ENCODE results near the gene MED13L.
A peak's percentile ranks its signal among the peaks of the same experiment; 100 is the strongest.
"Not testable (repeated sequence)": the region's sequence is repeated elsewhere in the genome, so short reads cannot be mapped to it uniquely, and the experiment has no call there.

The MED13L gene

DNA sequence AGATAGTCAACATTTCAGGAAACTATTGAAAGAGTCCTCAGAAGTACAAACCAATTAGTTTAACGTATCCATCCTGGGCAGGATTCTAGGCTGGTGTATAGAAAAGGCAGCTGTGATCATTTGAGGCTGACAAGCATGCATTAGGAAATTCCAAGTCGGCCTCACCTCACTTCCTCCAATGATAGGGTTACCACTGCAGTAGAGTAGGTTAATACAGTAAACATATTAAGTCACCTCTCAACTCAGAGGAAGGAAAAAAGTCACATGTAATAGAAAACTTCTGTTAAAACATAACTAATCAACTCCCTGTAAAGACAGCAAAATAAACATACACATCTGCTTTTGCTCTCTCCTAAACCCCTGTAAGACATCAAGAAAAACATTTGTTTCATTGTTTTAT lies 33.5 kb downstream of the MED13L start:
- POLR2A ChIA-PET: no interaction called here
- CTCF ChIA-PET: no interaction called here
- no peak for DNase-seq (ENCODE audit: extremely low spot score)
- TF ChIP-seq LEF1 (IDR thresholded peaks at IDR 0.05; ENCODE audit: borderline replicate concordance) (no peak), FOXM1 (IDR thresholded peaks at IDR 0.05; ENCODE audit: borderline replicate concordance) (no peak), SP1 (IDR thresholded peaks at IDR 0.05) (no peak), BHLHE40 (IDR thresholded peaks at IDR 0.05; ENCODE audit: borderline replicate concordance) (no peak), NFRKB (IDR thresholded peaks at IDR 0.05) (no peak), PKNOX1 (IDR thresholded peaks at IDR 0.05) (no peak), HDGF (IDR thresholded peaks at IDR 0.05; ENCODE audit: borderline replicate concordance) (no peak), CTBP1 (IDR thresholded peaks at IDR 0.05; ENCODE audit: borderline replicate concordance) (no peak), SUZ12 (IDR thresholded peaks at IDR 0.05) (no peak), ZNF384 (IDR thresholded peaks at IDR 0.05) (no peak), L3MBTL2 (conservative IDR thresholded peaks at IDR 0.05) (no peak), ELF4 (IDR thresholded peaks at IDR 0.05) (no peak), TARDBP (IDR thresholded peaks at IDR 0.05) (no peak), FOXK2 (IDR thresholded peaks at IDR 0.05) (no peak), ARNT (IDR thresholded peaks at IDR 0.05) (no peak), FOXA1 (IDR thresholded peaks at IDR 0.05) (no peak)

DNA sequence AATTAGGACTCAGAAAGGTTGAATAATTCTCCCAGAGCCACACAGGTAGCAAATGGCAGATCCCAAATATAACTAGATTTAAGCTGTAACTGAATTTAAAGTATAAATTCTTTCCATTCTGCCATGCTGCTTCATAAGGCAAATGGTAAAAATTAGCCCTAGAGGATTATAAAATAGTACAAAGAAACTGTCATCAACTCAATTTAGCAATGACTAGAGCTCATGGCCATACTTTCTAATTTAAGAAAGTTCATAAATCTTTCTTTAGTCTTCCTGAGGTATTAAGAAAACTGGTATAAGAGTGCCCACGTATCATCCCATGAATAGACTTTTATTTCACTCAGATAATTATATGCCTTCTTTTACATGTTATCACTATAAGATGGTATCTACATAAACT lies 34.8 kb downstream of the MED13L start:
- no peak for DNase-seq (ENCODE audit: extremely low spot score)
- ChIA-PET CTCF (no interaction called here), POLR2A (no interaction called here)
- TF ChIP-seq CTBP1 (IDR thresholded peaks at IDR 0.05; ENCODE audit: borderline replicate concordance) (no peak), NFRKB (IDR thresholded peaks at IDR 0.05) (no peak), ZNF384 (IDR thresholded peaks at IDR 0.05) (no peak), ARNT (IDR thresholded peaks at IDR 0.05) (no peak), FOXA1 (IDR thresholded peaks at IDR 0.05) (no peak)

DNA sequence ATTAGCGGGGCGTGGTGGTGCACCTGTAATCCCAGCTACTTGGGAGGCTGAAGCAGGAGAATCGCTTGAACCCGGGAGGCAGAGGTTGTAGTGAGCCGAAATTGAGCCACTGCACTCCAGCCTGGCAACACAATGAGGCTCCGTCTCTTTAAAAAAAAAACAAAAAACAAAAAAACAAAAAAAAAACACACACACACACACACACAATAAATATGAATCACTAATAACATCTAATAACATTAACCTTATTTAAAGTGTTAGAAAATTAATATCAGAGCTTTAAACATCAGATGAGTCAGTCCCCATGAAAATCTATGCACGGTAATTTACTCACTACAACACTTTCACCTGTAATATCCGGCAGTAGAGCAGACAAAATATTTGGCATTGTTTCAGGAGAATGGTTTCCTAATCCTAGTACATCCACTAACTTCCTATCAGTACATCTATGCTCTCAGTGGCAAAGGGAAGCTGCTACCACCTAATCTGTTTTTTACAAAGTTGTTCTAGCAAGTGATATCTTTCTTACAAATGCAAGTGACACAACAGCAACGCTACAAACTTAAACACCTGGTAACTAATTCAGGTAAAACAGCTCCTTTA lies 36.2 kb downstream of the MED13L start:
- TF ChIP-seq ARNT (IDR thresholded peaks at IDR 0.05) (no peak), ELF4 (IDR thresholded peaks at IDR 0.05) (no peak), BHLHE40 (IDR thresholded peaks at IDR 0.05; ENCODE audit: borderline replicate concordance) (no peak), ZNF384 (IDR thresholded peaks at IDR 0.05) (no peak), LEF1 (IDR thresholded peaks at IDR 0.05; ENCODE audit: borderline replicate concordance) (no peak), SUZ12 (IDR thresholded peaks at IDR 0.05) (no peak), FOXK2 (IDR thresholded peaks at IDR 0.05) (no peak), SP1 (IDR thresholded peaks at IDR 0.05) (no peak), L3MBTL2 (conservative IDR thresholded peaks at IDR 0.05) (no peak), HDGF (IDR thresholded peaks at IDR 0.05; ENCODE audit: borderline replicate concordance) (no peak), NFRKB (IDR thresholded peaks at IDR 0.05) (no peak)
- DNase-seq (ENCODE audit: extremely low spot score): no peak
- ChIA-PET POLR2A (no interaction called here), CTCF (no interaction called here)

DNA sequence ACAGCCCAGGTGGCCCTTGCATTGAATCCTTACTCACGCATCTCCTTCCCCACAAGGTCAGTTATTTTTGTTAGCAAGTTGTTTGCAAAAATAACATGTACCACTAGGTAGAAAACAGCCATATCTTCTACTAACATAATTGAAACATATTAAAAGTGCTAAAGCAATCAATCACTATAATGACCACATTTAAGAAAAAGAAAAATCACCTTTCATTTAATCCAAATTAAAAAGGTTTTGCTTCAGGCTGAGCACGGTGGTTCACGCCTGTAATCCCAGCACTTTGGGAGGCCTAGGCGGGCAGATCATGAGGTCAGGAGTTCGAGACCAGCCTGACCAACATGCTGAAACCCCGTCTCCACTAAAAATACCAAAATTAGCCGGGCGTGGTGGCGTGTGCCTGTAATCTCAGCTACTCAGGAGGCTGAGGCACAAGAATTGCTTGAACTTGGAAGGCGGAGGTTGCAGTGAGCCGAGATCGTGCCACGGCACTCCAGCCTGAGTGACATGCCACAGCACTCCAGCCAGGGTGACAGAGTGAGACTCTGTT lies 38.8 kb downstream of the MED13L start:
- peak; percentile 88 for TF ChIP-seq PKNOX1 (IDR thresholded peaks at IDR 0.05)
- DNase-seq (ENCODE audit: extremely low spot score); POLR2A ChIA-PET; CTCF ChIA-PET: not testable (repeated sequence)

DNA sequence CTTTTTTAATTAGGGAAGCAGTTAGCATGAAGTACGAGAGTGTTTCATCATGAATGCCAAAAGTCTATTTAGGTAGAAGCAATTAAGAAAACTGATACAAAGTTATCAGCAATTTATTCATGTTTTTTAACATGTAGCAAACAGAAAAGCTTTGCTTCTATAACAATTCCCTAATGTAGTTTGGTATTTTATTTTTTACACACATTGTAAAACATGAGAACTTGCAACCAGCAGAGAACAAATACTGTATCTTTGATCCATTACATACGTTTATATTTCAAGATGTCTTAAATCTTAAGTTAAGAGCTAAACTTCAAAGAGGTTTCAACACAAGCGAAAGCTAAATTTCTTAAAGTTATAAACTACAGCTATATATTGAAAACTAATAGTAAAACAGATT lies 39.3 kb downstream of the MED13L start:
- POLR2A ChIA-PET: no interaction called here
- DNase-seq (ENCODE audit: extremely low spot score): no peak
- CTCF ChIA-PET: no interaction called here
- no peak for TF ChIP-seq BHLHE40 (IDR thresholded peaks at IDR 0.05; ENCODE audit: borderline replicate concordance)
- TF ChIP-seq CTBP1 (IDR thresholded peaks at IDR 0.05; ENCODE audit: borderline replicate concordance): no peak

DNA sequence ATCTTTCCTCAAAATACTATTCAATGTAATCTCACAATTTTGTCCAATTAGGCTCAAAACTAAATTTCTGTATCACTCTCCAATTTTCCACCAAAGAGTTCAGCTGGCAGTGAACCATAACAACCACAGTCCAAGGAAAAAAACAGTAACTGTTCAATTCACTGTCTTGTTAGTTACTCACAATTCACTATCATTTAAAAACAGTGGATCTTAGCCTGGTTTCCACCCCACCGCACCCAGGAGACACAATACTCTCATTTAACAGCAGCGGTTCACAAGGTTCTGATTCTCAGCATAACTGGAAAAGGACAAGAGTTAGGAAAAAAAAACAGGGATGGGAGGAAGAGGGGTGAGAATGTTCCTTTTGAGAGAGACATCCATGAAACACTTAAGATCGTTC lies 40.5 kb downstream of the MED13L start:
- POLR2A ChIA-PET: no interaction called here
- CTCF ChIA-PET: interaction anchor here (0.9 kb wide), 1 partner anchor 21 kb away, joined by 3 read pairs; no protein-coding TSS in a partner anchor
- no peak for TF ChIP-seq SP1 (IDR thresholded peaks at IDR 0.05)
- no peak for TF ChIP-seq L3MBTL2 (conservative IDR thresholded peaks at IDR 0.05)
- no peak for TF ChIP-seq BHLHE40 (IDR thresholded peaks at IDR 0.05; ENCODE audit: borderline replicate concordance)
- no peak for DNase-seq (ENCODE audit: extremely low spot score)

DNA sequence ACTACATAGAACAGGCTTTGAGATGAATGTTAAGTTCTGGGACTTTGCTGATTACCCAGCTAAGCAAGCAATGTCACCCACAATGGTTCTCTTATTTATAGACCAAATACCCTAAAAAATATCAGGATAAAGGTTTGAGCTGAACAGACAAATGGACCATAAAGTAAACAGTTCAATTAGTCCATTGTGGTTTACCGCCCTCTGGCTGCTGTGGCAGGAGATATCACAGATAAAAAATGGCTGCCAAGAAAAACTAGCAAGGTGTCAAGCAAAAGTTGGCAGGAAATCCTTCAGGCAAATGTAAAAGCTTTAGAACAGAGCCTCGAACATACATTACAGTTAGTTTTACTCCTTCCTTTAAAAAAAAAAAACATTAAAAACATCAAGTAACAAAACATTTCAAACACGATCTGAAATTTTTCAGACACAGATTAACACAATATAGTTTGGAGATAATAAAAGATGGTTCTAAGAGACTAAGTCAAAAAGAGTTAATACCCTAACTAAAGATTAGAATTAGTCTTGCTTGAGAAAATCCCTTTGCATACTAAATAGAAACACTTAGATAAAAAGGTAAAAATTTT lies 41.3 kb downstream of the MED13L start:
- no peak for TF ChIP-seq NFRKB (IDR thresholded peaks at IDR 0.05)
- POLR2A ChIA-PET: no interaction called here
- DNase-seq (ENCODE audit: extremely low spot score): no peak
- CTCF ChIA-PET: interaction anchor here (0.8 to 0.9 kb wide), 2 partner anchors 22 to 99 kb away, joined by 3 read pairs; no protein-coding TSS in a partner anchor

GRCh38 chr12:116234148-116234547 lies 43.3 kb downstream of the MED13L start:
- POLR2A ChIA-PET: interaction anchor here (0.7 kb wide), 1 partner anchor 32 kb away, joined by 3 read pairs; no protein-coding TSS in a partner anchor
- DNase-seq (ENCODE audit: extremely low spot score); CTCF ChIA-PET: not testable (repeated sequence)

All from HEK293T (cell line).